Measurements from ENCODE around the gene VAV1.

DNA sequence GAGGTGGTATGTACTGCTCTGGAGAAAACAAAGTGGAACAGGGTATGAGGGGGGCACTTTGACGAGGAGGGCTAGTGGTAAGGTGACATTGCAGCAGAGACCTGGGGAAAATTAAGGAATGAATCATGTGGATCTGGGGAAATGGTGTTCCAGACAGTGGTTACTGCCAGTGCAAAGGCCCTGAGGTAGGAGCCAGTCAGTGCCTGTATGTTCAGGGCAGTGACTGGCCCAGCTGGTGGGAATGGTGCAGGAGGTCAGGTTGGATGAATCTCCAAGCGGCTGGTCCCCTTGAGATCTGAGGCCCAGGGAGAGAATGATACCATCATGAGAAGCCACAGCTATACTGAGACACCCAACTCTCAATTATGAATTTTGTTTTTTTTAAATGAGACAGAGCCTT, 4.9 kb downstream of the VAV1 start:
- TF ChIP-seq, protein P1, sequence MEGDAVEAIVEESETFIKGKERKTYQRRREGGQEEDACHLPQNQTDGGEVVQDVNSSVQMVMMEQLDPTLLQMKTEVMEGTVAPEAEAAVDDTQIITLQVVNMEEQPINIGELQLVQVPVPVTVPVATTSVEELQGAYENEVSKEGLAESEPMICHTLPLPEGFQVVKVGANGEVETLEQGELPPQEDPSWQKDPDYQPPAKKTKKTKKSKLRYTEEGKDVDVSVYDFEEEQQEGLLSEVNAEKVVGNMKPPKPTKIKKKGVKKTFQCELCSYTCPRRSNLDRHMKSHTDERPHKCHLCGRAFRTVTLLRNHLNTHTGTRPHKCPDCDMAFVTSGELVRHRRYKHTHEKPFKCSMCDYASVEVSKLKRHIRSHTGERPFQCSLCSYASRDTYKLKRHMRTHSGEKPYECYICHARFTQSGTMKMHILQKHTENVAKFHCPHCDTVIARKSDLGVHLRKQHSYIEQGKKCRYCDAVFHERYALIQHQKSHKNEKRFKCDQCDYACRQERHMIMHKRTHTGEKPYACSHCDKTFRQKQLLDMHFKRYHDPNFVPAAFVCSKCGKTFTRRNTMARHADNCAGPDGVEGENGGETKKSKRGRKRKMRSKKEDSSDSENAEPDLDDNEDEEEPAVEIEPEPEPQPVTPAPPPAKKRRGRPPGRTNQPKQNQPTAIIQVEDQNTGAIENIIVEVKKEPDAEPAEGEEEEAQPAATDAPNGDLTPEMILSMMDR (IDR thresholded peaks at IDR 0.05; ENCODE audit: low read depth, low read length, missing input control): no peak
- TF ChIP-seq RXRA (IDR thresholded peaks at IDR 0.05) (no peak), TAF1 (conservative IDR thresholded peaks at IDR 0.05) (no peak), YY1 (IDR thresholded peaks at IDR 0.05) (no peak), RAD21 (IDR thresholded peaks at IDR 0.05) (no peak), REST (IDR thresholded peaks at IDR 0.05) (no peak), JUND (IDR thresholded peaks at IDR 0.05) (no peak), SP1 (IDR thresholded peaks at IDR 0.05) (no peak), EGR1 (IDR thresholded peaks at IDR 0.05; ENCODE audit: low read depth in 2 of 2) (no peak), MAX (IDR thresholded peaks at IDR 0.05) (no peak), GABPA (IDR thresholded peaks at IDR 0.05 in 1 of 2, conservative IDR thresholded peaks at IDR 0.05 in 1 of 2) (no peak), FOXA2 (IDR thresholded peaks at IDR 0.05) (no peak)
- TF ChIP-seq, protein P2, sequence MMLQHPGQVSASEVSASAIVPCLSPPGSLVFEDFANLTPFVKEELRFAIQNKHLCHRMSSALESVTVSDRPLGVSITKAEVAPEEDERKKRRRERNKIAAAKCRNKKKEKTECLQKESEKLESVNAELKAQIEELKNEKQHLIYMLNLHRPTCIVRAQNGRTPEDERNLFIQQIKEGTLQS (IDR thresholded peaks at IDR 0.05): no peak
